AG04449 (cell line): ENCODE measurements around the gene LIMA1.
A peak's percentile ranks its signal among the peaks of the same experiment; 100 is the strongest.

Experiments used
- CTCF ChIA-PET: fragments of 350-600 bp; formaldehyde crosslinking; extraction: SDS; loops from one replicate; lab custom pipeline; 2021; ENCODE audit warnings: antibody characterized with exemption; lab: Yijun Ruan, JAX
- POLR2A ChIA-PET: fragments of 400-600, 350-600 bp; formaldehyde crosslinking; extraction: SDS; loops from one replicate; lab custom pipeline; 2020; ENCODE audit warnings: antibody characterized with exemption, inconsistent platforms; lab: Yijun Ruan, JAX
- DNase-seq: peaks from one replicate; pipeline ENCODE4 v3.0.0-alpha.2; 2010; ENCODE audit warnings: low read depth, low spot score
- H3K4me3 ChIP-seq: 2 replicates; pipeline ENCODE4 v1.5.1; 2011; ENCODE audit warnings: low read depth, mild to moderate bottlenecking, control low read depth, low read length
- CTCF ChIP-seq: IDR thresholded peaks from one replicate; pipeline ENCODE4 v1.5.1; 2011; ENCODE audit warnings: mild to moderate bottlenecking, moderate library complexity, low read length, control low read depth, inconsistent platforms; ENCODE audit not compliant: insufficient read depth; ENCODE audit errors: missing control alignments

LIMA1 gene

GRCh38 chr12:50132505-50133135 lies 150.7 kb downstream of the LIMA1 start:
- H3K4me3 ChIP-seq, result no peak overlapping the region
- ChIA-PET CTCF (interaction anchor here (0.6 to 2.6 kb wide), 20 partner anchors 8 to 183 kb away, joined by 3 to 14 read pairs (median 3); partner anchors contain the start of genes CERS5 and COX14), POLR2A (no interaction called here)
- DNase-seq, result no peak
- peak; percentile 20 for TF ChIP-seq CTCF

GRCh38 chr12:50129290-50129689 lies 154.0 kb downstream of the LIMA1 start:
- POLR2A ChIA-PET, result interaction anchor here (2.0 kb wide), 1 partner anchor 17 kb away, joined by 7 read pairs; the partner anchor contains the start of gene COX14
- no peak overlapping the region for H3K4me3 ChIP-seq
- CTCF ChIA-PET, result interaction anchor here (0.7 to 2.3 kb wide), 8 partner anchors 13 to 185 kb away, joined by 3 to 14 read pairs (median 6); partner anchors contain the start of genes CERS5 and COX14
- no peak for DNase-seq
- no peak for TF ChIP-seq CTCF

GRCh38 chr12:50127546-50127945 lies 155.8 kb downstream of the LIMA1 start:
- CTCF ChIA-PET, result interaction anchor here (1.0 kb wide), 2 partner anchors 17 to 40 kb away, joined by 3 to 5 read pairs; no protein-coding TSS in a partner anchor
- no peak for TF ChIP-seq CTCF
- no peak for DNase-seq
- POLR2A ChIA-PET, result interaction anchor here (1.0 kb wide), 1 partner anchor 16 kb away, joined by 3 read pairs; the partner anchor contains the start of gene COX14
- H3K4me3 ChIP-seq, result no peak overlapping the region
